ENCODE measurements around the gene IRX1. TPM values are rescaled to one million over a fixed set of nuclear protein-coding genes. Genes with fewer than 3 reads are reported as not detected.

IRX1 gene
- total RNA-seq, 1 donor from 2014 or later, result 7.5 TPM

DNA sequence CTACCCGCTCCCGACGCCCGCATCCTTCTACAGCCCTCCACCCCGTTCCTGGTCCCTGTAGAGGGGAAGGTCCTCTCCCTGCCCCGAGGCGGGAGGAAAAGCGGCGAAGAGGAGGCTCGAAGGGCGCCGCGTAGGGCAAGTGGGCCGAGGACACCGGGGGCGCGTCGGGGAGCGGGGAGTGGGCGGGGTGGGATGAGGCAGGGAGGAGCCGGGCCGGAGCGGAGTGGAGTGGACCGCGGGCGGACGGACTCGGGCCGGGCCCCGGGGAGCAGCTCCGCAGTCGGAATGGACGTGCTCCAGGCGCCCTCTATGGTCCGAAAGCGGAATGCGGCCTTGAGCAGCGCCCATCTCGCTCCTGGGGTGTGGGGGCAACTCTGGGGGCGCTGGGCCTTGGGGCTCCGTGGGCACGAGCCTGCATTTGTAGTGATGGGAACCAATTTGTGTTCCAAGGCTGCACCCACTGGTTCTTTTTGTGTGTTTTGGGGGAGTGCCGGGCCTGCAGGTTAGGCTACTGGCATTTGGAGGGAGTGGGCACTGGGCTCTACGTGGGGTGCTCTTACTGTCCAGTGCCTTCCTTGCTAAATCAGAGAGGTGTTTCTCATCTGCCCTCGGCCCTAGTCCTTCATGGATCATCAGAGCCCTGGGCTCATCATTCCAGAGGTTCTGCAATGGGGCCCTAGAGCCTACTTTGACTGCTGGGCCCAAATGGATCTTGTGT is 7.3 kb downstream of the IRX1 start:
- ATAC-seq (peak; percentile 78), DNase-seq (peak; percentile 80)
- Histone ChIP-seq H3K36me3 (no peaks in the 10 kb centered on the region), H3K4me3 (no peak overlapping the region), H3K9me3 (no peaks in the 10 kb centered on the region), H3K4me1 (no peaks in the 10 kb centered on the region), H3K27me3 (peaks cover 91% of the 10 kb centered on the region), H3K27ac (no peak overlapping the region)
- intact Hi-C loops (cut with DNase I), result no loop called here
- TF ChIP-seq, protein P1, sequence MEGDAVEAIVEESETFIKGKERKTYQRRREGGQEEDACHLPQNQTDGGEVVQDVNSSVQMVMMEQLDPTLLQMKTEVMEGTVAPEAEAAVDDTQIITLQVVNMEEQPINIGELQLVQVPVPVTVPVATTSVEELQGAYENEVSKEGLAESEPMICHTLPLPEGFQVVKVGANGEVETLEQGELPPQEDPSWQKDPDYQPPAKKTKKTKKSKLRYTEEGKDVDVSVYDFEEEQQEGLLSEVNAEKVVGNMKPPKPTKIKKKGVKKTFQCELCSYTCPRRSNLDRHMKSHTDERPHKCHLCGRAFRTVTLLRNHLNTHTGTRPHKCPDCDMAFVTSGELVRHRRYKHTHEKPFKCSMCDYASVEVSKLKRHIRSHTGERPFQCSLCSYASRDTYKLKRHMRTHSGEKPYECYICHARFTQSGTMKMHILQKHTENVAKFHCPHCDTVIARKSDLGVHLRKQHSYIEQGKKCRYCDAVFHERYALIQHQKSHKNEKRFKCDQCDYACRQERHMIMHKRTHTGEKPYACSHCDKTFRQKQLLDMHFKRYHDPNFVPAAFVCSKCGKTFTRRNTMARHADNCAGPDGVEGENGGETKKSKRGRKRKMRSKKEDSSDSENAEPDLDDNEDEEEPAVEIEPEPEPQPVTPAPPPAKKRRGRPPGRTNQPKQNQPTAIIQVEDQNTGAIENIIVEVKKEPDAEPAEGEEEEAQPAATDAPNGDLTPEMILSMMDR (IDR thresholded peaks at IDR 0.05), result peak; percentile 55

DNA sequence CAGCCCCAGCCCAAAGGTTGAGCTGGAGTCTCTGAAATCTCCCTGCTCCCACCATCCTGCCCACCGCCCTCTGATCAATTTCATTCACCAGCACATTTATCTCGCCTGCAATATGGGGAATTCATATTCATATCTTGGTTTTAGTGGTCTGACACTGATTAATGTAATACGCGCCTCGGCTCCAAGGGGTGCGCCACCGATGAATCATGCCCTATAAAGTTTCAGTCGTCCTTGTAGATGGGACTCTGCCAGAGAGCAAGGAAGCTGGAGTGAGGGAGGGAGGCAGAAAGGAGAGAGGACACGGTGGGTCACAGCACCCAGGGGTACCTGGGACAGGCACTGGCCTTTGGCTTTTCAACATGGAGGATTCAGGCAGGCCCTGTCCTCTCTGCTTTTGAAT is 8.9 kb downstream of the IRX1 start:
- Histone ChIP-seq H3K27ac (no peak overlapping the region), H3K4me1 (no peaks in the 10 kb centered on the region), H3K36me3 (no peaks in the 10 kb centered on the region), H3K27me3 (peaks cover 83% of the 10 kb centered on the region), H3K9me3 (no peaks in the 10 kb centered on the region), H3K4me3 (no peak overlapping the region)
- no peak for ATAC-seq
- DNase-seq, result peak; percentile 17
- intact Hi-C loops (cut with DNase I), result no loop called here
- TF ChIP-seq, protein P1 (IDR thresholded peaks at IDR 0.05), result no peak

DNA sequence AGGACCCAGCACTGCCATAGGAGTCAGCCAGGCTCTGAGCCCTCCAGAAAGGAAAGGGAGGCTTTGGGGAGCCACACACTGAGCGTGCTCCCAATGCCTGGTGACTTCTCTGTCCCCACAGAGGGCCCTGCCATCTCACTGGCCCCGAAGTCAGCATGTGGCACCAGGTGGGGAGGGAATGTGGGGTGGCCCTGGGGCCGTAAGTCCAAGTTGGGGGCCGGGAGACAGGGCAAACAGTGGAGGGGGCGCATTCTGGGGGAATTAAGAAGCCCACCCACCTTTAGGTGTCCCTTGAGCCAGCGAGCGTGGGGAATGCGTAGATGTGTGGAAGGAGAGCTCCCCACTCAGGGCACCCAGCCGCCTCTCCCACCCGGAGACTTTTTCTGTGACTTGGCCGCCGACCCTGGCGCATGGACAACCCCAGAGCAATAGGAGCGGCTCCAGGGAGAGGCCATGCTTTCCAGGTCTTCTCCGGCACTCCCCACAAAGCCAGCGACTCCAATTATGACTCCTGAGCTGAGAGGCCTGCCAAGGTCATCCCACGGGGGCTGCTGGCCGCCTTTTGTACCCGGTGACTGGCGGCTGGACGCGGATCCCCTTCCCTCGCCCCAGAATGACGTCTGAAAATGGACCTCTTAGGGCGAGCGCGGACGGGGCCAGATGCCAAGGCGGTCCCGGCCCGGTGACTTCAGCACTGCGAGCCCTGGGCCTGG is 9.8 kb downstream of the IRX1 start:
- Histone ChIP-seq H3K4me1 (no peaks in the 10 kb centered on the region), H3K36me3 (no peaks in the 10 kb centered on the region), H3K27me3 (peaks cover 75% of the 10 kb centered on the region), H3K27ac (no peak overlapping the region), H3K4me3 (no peak overlapping the region), H3K9me3 (no peaks in the 10 kb centered on the region)
- TF ChIP-seq, protein P1 (IDR thresholded peaks at IDR 0.05), result no peak
- DNase-seq (peak; percentile 58), ATAC-seq (no peak)
- intact Hi-C loops (cut with DNase I), result no loop called here

DNA sequence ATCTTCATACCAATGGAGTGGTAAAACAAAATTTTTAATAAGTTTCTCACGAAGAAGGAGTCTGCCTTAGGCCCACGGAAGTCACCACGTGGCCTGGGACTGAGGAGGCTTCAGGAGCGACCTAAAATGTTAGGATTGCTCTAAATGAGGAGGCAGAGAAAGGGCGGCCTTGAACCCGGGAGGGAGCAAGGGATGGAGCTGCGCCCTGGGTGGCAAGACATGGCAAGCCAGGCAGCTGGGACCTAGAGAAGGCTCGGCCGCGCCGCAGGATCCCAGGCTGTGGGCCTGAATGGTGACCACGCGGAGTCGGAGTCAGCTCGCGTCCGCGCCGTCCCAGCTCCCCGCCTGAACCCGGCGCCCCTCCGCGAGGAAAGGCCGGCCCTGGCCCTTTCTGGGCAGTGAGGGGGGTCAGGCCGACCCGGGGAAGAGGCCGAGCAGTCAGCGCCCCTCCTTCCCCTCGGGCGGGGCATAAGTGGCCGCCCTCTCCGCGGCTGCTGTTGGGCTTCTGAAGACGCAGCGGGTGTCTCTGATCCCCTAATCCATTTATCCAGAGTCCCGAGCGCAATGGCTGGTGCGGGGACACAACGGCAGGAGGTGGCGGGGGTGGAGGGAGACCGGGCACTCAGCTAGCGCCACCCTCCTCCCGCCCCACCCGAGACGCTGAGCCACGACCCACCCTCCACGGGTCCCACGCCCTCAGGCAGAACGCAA is 10.6 kb downstream of the IRX1 start:
- ATAC-seq, result no peak
- H3K27me3 ChIP-seq, result peaks cover 69% of the 10 kb centered on the region
- no peaks in the 10 kb centered on the region for H3K4me1 ChIP-seq
- H3K36me3 ChIP-seq, result no peaks in the 10 kb centered on the region
- no peak overlapping the region for H3K4me3 ChIP-seq
- no peaks in the 10 kb centered on the region for H3K9me3 ChIP-seq
- intact Hi-C loops (cut with DNase I), result no loop called here
- peak; percentile 57 for DNase-seq
- TF ChIP-seq, protein P1 (IDR thresholded peaks at IDR 0.05), result no peak
- no peak overlapping the region for H3K27ac ChIP-seq

DNA sequence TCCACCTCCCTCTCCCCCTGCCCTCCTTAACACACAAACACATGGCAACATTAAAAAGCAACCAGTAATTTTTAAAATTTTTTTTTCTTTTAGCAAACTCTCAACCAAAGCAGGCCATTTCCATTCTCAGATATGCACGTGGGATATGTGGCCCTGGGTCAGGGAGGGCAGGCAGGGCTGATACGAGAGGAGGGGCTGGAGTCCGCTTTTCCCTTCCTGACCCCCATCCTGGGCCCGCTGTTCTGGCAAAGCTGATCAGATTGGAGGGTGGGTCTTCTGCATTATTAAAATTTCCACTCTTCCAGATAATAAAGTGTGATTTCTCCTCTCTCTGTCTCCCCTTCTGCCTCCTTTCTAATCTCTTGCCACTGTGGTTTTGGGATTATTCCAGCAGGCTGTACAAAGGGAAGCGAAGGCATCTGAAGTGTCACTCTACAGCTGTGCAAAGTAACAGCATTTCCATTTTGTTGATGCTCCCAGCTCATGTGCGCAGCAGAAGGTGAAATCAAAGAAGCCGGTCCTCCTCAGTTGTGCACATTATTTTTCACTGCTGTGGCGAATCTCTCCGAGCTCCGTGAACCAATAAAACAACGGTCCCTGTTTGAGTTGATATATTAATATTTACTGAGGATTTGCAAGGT is 12.0 kb downstream of the IRX1 start:
- Histone ChIP-seq H3K4me3 (no peak overlapping the region), H3K9me3 (no peaks in the 10 kb centered on the region), H3K27me3 (peaks cover 56% of the 10 kb centered on the region), H3K4me1 (no peaks in the 10 kb centered on the region), H3K27ac (no peak overlapping the region), H3K36me3 (no peaks in the 10 kb centered on the region)
- ATAC-seq (peak; percentile 20), DNase-seq (peak; percentile 21)
- intact Hi-C loops (cut with DNase I), result no loop called here
- TF ChIP-seq, protein P1 (IDR thresholded peaks at IDR 0.05), result no peak
